GM15510 (cell line): Measurements from ENCODE around the gene ZNF518B.

Experiments
- POLR2A ChIP-seq: IDR thresholded peaks from 3 replicates; pipeline ENCODE4 v1.6.1; 2011; ENCODE audit warnings: borderline replicate concordance; ENCODE audit not compliant: insufficient read length; ENCODE audit errors: extremely low read depth

ZNF518B gene, protein sequence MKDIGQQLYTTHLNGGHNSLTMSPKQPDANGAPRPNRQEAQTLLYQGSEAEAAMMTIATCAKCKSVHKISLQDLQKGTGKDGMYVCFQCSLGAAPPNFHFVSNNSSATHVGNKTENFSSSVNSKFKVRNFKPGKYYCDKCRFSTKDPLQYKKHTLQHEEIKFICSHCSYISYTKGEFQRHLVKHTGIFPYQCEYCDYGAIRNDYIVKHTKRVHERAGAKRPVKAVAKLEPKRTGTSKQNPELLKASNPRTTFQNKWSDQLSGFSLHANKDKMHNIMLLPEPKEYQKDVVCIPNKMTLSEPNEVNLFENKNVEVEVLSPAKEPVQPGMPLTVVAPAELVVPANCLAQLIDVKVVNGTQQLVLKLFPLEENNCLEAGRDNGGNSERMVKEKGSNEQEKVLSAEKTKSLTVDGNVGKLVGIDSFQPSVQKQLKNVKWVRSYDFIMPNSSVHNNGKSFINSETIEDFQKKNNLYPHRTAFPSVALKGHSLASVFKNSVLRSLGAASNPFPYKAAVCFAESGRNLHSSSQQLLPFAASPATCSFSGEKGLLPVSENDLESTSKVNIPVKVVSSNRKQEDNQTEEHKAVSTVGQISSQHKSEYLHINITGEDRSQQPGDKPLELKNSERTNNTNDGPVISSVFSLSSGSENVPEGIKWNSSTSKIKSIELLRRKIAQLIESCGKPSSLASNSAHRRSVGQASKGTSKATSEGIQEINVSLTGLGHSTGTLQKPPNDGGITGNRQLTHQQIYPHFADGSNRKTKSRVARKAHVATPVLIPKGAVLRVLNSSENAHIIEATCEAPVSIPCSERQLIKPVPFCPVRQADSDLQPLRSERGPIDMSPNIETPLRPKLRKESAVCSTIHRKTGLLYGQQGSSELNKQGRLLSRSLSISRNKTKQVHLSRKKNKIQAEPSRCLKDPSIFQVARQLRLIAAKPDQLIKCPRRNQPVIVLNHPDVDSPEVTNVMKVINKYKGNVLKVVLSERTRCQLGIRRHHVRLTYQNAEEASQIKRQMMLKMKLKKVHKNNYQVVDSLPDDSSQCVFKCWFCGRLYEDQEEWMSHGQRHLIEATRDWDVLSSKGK

GRCh38 chr4:10457255-10457801 is at the start of gene ZNF518B:
Gene ZNF518B, minus strand, starts transcription at chr4:10457426. Its CDS starts 11,098 bp downstream, at chr4:10446328.
- TF ChIP-seq POLR2A, result peak; percentile 61

- no peak for TF ChIP-seq POLR2A
Observed at GRCh38 chr4:10506077-10506476, 48.9 kb upstream of the ZNF518B start.

GRCh38 chr4:10504570-10505179 is 47.4 kb upstream of the ZNF518B start:
- TF ChIP-seq POLR2A, result no peak

DNA sequence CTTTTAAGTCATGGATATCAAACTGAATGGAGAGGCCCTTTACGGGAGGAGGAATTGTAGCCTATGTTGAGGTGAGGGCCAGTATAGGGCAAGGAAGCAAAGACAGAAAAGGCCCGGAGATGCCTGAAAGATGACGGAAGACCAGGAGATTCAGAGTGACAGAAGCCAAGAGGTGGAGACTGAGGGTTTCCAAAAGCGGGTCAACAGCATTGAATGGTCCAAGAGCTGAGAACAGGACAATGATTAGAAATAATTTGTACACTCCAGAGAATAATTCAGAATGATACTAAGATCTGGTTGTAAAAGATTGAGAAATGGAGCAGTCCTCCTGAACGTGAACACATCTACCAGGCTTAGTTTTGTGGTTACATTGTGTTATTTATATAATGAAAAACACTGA is 45.5 kb upstream of the ZNF518B start:
- no peak for TF ChIP-seq POLR2A

GRCh38 chr4:10500776-10501175 is 43.5 kb upstream of the ZNF518B start:
- no peak for TF ChIP-seq POLR2A

DNA sequence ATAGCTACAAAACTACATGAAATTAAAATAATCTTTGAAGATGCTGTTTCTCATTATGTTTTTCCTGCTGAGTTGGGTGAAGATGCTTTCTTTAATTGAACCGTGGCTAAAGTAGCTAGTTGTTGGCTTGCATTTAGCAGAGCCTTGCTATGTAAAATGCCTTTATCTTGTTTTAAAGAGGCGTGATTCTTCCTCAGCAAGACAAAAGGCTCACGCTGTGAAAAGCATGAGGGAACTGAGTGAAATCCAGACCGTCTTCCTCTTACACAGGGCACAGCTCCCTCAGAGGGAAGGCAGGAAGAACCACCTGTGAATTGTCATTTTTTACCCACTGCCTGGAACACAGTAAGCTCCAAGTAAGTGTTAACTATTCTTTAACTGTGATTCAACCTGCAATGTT is 39.0 kb upstream of the ZNF518B start:
- no peak for TF ChIP-seq POLR2A

DNA sequence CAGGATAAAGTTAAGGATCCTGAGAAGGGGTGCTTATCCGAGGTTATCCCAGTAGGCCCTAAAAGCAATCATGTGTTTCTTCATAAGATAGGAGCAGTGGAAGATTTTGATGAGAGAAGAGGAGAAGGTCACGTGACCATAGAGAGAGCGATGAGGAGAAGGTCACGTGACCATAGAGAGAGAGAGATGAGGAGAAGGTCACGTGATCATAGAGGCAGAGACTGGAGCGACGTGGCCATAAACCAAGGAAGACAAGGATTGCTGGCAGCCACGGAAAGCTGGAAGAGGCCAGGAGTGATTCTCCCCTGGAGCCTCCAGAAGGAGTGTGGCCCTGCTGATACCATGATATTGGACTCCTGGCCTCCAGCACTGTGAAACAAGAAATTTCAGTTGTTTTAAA is 38.4 kb upstream of the ZNF518B start:
- TF ChIP-seq POLR2A, result no peak

DNA sequence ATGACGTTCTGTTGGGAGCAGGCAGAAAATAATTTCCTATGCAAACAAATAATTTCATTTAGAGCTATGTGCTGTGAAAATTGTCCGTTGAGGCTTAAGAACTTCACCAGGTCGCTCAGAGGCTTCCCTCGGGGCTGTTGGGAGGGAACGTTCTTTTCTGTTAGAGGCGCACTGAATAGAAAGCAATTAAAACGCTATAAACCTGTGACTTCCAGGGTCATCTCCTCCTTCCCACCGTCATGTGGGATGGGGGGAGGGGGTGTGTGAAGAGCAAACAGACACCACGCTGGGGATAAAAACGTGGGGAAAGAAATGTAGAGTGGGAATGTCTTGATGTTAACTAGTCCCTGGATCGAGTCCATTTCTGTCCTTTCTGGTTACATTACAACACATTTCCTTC is 35.2 kb upstream of the ZNF518B start:
- TF ChIP-seq POLR2A, result no peak

DNA sequence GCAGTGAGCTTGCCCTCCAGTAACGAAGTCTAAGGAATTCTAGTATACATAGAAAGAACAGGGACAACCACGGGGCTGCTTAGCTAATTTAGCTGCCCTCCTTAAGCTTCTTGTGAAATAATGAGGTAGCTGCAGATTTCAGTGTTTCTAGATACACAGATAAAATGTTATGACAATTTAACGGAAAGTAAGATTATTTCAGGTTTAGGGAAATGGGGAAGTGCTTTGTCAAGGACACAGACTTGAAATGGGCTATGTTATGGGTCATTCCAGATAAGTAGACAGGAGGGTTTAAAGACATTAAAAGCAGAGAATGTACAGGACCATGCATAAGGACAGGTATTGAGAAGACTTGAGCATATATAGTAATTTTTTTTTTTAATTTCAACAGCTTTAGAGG is 34.2 kb upstream of the ZNF518B start:
- no peak for TF ChIP-seq POLR2A

DNA sequence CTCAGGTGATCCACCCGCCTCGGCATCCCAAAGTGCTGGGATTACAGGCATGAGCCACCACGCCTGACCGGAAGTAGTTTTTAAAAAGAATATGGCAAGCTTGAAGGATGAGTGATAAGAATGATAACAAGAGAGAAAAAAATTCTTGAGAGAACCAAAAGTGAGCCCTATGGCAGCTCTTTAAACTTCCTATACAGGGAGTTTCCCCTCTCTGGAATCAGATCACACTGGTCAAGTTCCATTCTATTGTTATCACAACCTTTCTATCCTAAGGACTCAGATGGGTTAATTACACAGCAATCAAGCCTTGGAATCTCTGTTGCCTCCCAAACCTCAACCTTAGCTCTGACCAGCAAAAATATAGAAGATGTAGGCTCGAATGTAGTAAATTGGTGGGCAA is 33.8 kb upstream of the ZNF518B start:
- TF ChIP-seq POLR2A, result no peak

GRCh38 chr4:10482913-10483312 is 25.7 kb upstream of the ZNF518B start:
- no peak for TF ChIP-seq POLR2A

DNA sequence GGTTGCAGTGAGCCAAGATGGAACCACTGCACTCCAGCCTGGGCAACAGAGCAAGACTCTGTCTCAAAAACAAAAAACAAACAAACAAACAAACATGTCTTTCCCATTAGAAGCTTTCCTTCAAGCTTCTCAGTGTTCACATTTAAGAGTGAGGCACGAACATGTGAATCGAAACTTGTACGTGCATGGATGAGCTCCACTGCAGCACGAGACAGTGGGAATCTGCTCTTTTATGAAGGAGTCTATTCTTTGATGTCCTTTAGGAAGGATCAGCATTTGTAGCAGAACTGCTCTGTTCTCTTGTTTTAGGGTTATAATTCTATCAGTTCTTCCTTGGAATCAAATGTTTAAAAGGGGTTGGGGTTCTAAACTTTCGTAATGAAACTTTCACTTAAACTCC is 23.4 kb upstream of the ZNF518B start:
- no peak for TF ChIP-seq POLR2A

- no peak for TF ChIP-seq POLR2A
Observed at GRCh38 chr4:10478621-10479020, 21.4 kb upstream of the ZNF518B start.

- TF ChIP-seq POLR2A, result no peak
Observed at GRCh38 chr4:10470505-10470904, 13.3 kb upstream of the ZNF518B start.
